ENCODE data around the gene AAMP.
A peak's percentile ranks its signal among the peaks of the same experiment; 100 is the strongest.

The AAMP gene

GRCh38 chr2:218294430-218295022 is 24.6 kb upstream of the AAMP start:
- no peak for DNase-seq (ENCODE audit: low read depth)
- no peak for TF ChIP-seq CTCF (conservative IDR thresholded peaks at IDR 0.05; ENCODE audit: control insufficient read depth, insufficient read depth, low read depth, low read length)
- no peak overlapping the region for H3K4me3 ChIP-seq (ENCODE audit: control insufficient read depth, low read depth, low read length)

GRCh38 chr2:218293715-218294429 is 23.9 kb upstream of the AAMP start:
- TF ChIP-seq CTCF (conservative IDR thresholded peaks at IDR 0.05; ENCODE audit: control insufficient read depth, insufficient read depth, low read depth, low read length), result no peak
- DNase-seq (ENCODE audit: low read depth), result no peak
- H3K4me3 ChIP-seq (ENCODE audit: control insufficient read depth, low read depth, low read length), result no peak overlapping the region

GRCh38 chr2:218292048-218293014 is 22.4 kb upstream of the AAMP start, which contains the start of gene TMBIM1:
TSS of gene TMBIM1 (minus strand) at chr2:218292503. CDS start at chr2:218282141, 10,362 bp downstream.
- DNase-seq (ENCODE audit: low read depth), result peak; percentile 61
- peak; percentile 30 for TF ChIP-seq CTCF (conservative IDR thresholded peaks at IDR 0.05; ENCODE audit: control insufficient read depth, insufficient read depth, low read depth, low read length)
- peak within 1 kb of the TSS; percentile 82 for H3K4me3 ChIP-seq (ENCODE audit: control insufficient read depth, low read depth, low read length)

- TF ChIP-seq CTCF (conservative IDR thresholded peaks at IDR 0.05; ENCODE audit: control insufficient read depth, insufficient read depth, low read depth, low read length), result no peak
- peak; percentile 43 for DNase-seq (ENCODE audit: low read depth)
- peak overlapping the region; percentile 82 for H3K4me3 ChIP-seq (ENCODE audit: control insufficient read depth, low read depth, low read length)
Measured at GRCh38 chr2:218291318-218292047, 21.5 kb upstream of the AAMP start.

GRCh38 chr2:218290316-218291261 is 20.7 kb upstream of the AAMP start:
- no peak for DNase-seq (ENCODE audit: low read depth)
- peak overlapping the region; percentile 82 for H3K4me3 ChIP-seq (ENCODE audit: control insufficient read depth, low read depth, low read length)
- TF ChIP-seq CTCF (conservative IDR thresholded peaks at IDR 0.05; ENCODE audit: control insufficient read depth, insufficient read depth, low read depth, low read length), result no peak
